NCI-H2227 (cell line): ENCODE data around the gene TNIP3.

Source experiments
- DNase-seq: peaks from one replicate; lab custom pipeline; 2025; ENCODE audit not compliant: unreplicated experiment; lab: John Stamatoyannopoulos, UW

TNIP3 gene

GRCh38 chr4:121088867-121089266 lies 75.3 kb downstream of the TNIP3 start:
- no peak for DNase-seq
